ENCODE measurements around the gene NAP1L5. TPM values are rescaled to one million over a fixed set of nuclear protein-coding genes. Genes with fewer than 3 reads are reported as not detected.

NAP1L5 gene
- total and polyA plus RNA-seq, 9 of the 15 experiments (the other 6 are each of a cell fraction or from before 2014, with no cell fraction given) = 2.4 to 10.6 (median 7.0) TPM

DNA sequence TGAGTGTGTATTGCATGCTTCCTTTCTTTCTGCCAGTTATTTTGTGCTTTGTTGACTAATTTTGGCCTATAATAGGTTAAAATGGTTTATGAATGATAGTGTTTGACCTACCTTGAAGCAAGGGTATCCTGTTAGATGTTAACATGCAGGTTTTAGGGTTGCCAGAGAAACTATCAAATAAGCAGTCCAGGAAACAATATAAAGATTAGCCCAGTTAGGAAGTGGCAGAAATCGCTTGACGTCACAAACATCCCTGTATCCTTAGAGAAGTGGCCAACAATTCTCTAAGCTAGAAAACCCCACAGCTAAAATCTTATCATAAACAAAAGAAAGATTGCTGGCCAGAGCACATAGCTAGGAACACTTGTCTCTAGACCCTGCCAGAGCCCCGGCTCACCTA lies 3.8 kb downstream of the NAP1L5 start:
- Histone ChIP-seq H3K9me3 (replicated peaks; ENCODE audit: control insufficient read depth, insufficient read depth, low read depth, low read length) (no peaks in the 10 kb centered on the region), H3K27ac (ENCODE audit: extremely low read depth, low read depth, low read length) (no peak overlapping the region), H3K36me3 (ENCODE audit: control insufficient read depth, insufficient read depth, low read length) (no peaks in the 10 kb centered on the region), H3K4me3 (no peak overlapping the region), H3K79me2 (ENCODE audit: control insufficient read depth, insufficient read depth, low read length) (no peaks in the 10 kb centered on the region; the same call in 2 of the 3 replicates), H3K27me3 (ENCODE audit: control insufficient read depth in 2 of 2, insufficient read depth in 2 of 2, low read length in 2 of 2) (no peaks in the 10 kb centered on the region), H2AFZ (ENCODE audit: low read depth, low read length) (no peak overlapping the region), H3K9ac (ENCODE audit: insufficient read depth in 1 of 2, low read depth in 2 of 2, low read length in 2 of 2) (no peak overlapping the region), H3K4me2 (ENCODE audit: insufficient read depth, low read length) (no peak overlapping the region), H4K20me1 (replicated peaks; ENCODE audit: control insufficient read depth, insufficient read depth, low read length) (no peaks in the 10 kb centered on the region), H3K4me1 (replicated peaks in 1 of 2; ENCODE audit: control insufficient read depth in 2 of 2, insufficient read depth in 2 of 2, low read length in 2 of 2) (peaks cover 8 to 14% of the 10 kb centered on the region in 2 experiments; a peak in 4 of 5 replicates), H3K9me1 (ENCODE audit: control insufficient read depth, insufficient read depth, low read length) (no peaks in the 10 kb centered on the region)
- 84% methylated on average over 3 of the region's 3 CpGs for WGBS (ENCODE audit: insufficient coverage, low coverage, missing lambda C conversion rate)
- CTCF ChIA-PET (ENCODE audit: low intra/inter-chr PET ratio) = no interaction called here
- no peak for ATAC-seq
- POLR2A ChIA-PET = no interaction called here
- TF ChIP-seq HNRNPH1 (optimal IDR thresholded peaks at IDR 0.05; ENCODE audit: low read depth, low read length) (no peak), HCFC1 (IDR thresholded peaks at IDR 0.05; ENCODE audit: low read depth, low read length) (no peak), ZNF12 (CRISPR knock-in tag; IDR thresholded peaks at IDR 0.05) (no peak), BCOR (IDR thresholded peaks at IDR 0.05) (no peak), MCM2 (IDR thresholded peaks at IDR 0.05; ENCODE audit: low read depth) (no peak), GATAD2B (IDR thresholded peaks at IDR 0.05; ENCODE audit: borderline replicate concordance) (no peak), PURB (CRISPR knock-in tag; IDR thresholded peaks at IDR 0.05; ENCODE audit: low read depth) (no peak), ZBTB17 (CRISPR knock-in tag; IDR thresholded peaks at IDR 0.05) (no peak), DNMT1 (IDR thresholded peaks at IDR 0.05) (no peak), SAFB (IDR thresholded peaks at IDR 0.05; ENCODE audit: borderline replicate concordance, low read depth, low read length) (no peak)
- TF ChIP-seq, protein P1, sequence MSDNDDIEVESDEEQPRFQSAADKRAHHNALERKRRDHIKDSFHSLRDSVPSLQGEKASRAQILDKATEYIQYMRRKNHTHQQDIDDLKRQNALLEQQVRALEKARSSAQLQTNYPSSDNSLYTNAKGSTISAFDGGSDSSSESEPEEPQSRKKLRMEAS (CRISPR knock-in tag; IDR thresholded peaks at IDR 0.05) = no peak
- BruUV-seq (replicated peaks) = no TSS peak
- FAIRE-seq = no peak
- in situ Hi-C loops (cut with MboI) = no loop called here
- DNase-seq (ENCODE audit: extremely low read depth in 1 of 4, low spot score in 3 of 4) = no peak
- intact Hi-C loops (cut with micrococcal nuclease) = no loop called here

Data from K562 (cell line).